ENCODE results near the gene LSM7.

The LSM7 gene

DNA sequence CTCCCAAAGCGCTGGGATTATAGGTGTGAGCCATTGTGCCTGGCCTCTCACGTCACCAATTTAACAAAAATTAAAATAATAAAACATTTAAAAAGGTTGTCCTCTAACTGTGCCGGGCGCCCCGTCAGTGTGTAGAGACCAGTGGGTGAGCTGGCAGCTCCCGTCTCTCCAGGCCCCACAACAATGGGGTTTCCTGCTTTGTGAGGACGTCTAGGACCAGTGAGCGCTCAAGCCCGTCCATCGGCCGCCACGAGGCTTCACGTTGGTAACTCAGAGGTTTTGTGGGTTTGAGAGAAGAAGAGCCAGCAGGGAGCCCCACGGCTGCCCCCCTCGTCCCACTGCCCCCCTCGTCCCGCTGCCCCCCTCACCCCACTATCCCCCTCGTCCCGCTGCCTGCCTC lies 4.7 kb downstream of the LSM7 start:
- DNase-seq (ENCODE audit: low spot score): no peak

DNA sequence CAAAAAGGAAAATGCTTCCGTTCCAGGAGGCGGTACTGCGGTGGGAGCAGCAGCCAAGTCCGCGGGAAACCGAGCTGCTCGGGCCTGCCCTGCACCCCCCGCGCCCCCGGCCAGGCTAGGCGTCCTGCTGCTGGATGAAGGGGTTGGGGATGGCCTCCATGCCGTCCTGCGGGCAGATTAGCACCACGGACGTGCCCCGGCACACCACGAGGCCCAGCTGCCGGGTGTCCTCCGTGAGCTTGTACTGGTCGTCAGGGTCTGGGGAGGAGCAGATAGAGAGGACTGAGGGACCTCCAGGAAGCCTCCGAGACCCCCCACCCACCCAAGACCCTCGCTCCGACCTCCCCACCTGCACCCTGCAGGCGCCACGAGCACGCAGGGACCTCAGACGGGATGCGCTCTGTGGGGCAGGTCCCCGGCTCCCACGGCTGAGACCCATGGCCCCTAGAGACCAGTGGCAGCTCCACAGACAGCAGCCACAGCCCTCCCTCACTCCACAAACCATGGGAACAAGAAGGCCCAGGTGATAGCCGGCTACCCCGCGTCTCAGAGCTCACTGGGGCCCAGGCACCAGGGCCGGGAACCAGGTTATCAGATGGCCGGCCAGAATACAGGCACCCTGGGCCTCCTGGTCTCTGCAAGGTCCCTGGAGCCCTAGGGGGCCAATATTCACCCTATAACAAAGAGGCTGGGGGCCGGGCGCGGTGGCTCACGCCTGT lies 6.7 kb downstream of the LSM7 start:
- DNase-seq (ENCODE audit: low spot score): no peak

DNA sequence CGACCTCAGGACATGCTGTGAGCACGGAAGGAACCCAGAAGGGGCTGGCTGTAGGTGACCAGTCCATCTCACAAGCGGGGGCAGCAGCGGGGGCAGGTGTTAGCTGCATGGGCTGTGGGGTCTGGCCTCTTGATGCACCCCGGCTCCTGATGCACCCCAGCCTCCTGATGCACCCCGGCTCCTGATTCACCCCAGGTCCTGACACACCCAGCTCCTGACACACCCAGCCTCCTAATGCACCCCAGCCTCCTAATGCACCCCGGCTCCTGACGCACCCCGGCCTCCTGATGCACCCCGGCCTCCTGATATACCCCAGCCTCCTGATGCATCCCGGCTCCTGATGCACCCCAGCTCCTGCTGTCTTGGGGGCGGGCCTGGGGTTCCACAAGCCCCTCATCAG lies 7.4 kb downstream of the LSM7 start:
- DNase-seq (ENCODE audit: low spot score): no peak

DNA sequence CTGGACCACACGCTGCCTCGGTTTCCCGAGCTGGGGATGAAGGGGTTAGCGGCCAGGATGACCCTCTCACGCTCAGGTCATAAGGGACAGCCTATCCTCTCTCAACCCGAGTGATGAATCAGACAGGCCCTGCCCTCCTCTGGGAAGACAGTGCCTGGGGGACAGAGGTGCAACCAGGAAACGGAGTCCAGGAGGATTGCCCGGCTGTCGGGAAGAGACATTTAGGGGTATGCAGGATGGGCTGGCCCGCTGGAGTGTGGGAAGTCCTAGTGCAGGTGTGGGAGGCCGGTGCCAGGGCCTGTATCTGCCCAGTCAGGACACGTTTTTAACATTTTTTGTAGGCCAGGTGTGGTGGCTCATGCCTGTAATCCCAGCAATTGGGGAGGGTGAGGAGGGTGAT lies 8.3 kb downstream of the LSM7 start:
- DNase-seq (ENCODE audit: low spot score): no peak

DNA sequence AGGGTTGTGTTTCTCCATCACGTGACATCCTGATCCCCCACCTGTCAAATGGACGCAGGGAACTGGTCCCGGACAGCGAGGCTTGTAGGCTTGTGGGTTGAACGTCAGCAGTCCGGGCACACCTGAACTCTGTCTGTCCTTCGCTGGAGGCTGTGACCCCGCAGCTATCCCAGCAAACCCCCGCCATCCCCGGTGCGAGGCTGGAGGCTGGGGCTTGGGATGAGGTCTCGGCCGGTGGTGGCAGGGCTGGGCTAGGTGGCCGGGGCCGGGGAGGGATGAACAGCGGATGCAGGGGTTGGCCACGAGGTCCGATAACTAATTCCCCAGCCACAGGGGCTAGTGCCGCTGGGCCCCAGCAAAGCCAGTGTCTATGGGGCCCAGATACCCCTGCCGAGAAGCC lies 8.8 kb downstream of the LSM7 start:
- DNase-seq (ENCODE audit: low spot score): no peak

DNA sequence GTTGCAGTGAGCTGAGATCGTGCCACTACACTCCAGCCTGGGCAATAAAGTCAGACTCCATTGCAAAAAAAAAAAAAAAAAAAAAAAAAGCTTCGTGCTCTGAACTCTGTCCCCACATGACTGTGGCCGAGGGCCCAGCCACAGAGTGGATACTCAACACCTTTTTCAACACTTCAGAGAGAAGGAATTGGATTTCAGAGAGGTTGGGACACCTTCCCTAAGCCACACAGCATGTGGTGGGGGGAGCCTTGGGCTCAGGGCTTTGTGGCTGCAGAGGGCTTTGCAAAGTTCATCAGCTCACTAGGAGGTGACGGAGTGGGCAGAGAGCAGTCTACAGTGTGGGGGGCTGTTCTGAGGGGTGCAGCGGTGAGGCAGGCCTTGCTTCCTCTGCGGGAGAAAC lies 9.5 kb downstream of the LSM7 start:
- DNase-seq (ENCODE audit: low spot score): no peak

DNA sequence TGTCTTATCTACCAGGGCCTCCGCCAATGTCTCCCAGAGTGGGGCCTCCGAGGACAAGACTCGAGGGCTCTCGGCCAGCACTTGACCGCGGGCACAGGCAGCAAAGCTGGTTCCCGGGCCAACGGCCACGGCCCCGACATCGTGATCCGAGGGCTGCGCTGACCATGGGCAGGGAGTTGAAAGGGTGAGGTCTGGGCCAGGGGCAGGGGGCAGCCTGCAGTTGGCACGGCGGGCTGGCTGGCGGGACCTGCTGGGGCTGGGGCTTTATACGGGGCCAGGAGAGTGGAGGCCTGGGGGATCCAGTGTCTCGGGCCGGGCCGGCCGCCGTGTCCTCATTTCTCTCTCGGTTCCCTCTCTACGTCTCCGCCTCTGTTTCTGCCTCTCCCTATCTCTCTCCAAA lies 10.6 kb downstream of the LSM7 start:
- DNase-seq (ENCODE audit: low spot score): no peak

DNA sequence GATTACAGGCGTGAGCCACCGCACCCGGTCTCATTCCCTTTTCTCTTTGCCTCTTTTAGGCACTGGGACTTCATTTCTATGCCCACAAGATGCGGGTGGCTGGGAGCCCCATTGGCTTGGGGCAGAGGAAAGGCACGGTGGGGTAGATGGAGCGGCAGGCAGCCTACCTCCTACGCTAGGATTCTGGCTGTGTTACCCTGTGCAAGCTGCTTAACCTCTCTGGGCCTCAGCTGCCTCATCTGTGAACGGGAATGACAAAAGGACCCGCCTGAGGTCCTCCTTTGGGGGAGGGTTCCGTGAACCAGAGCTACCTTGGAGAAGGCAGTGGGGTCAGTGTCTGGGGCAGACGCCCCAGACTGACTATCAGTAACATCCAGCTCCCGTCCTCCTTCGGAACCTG lies 11.1 kb downstream of the LSM7 start:
- no peak for DNase-seq (ENCODE audit: low spot score)

DNA sequence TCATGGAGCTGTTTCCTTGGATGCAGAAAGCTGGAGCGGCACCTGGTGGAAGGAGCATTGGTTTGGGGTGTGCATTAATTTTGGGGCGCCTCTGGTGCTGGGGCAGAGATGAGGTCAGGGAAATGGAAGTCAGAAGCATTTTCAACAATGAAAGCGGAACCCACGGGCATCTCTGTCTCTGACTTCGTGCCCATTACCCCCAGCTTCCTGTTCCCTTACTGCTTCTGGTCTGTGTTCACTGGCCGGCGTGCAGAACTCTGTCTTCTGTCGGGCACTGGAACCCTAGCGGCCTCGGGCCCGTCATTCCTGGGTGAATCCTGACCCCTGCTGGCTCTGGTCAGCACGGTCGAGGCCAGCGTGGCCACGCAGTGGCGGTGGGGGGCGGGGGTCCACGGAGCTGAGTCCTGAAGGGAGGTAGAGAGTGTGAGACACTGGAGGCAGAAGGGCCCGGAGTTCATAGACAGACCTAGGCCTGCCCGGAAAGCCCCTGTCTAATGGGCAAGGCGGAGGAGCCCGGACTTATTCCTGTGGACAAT lies 12.5 kb downstream of the LSM7 start:
- DNase-seq (ENCODE audit: low spot score): no peak

DNA sequence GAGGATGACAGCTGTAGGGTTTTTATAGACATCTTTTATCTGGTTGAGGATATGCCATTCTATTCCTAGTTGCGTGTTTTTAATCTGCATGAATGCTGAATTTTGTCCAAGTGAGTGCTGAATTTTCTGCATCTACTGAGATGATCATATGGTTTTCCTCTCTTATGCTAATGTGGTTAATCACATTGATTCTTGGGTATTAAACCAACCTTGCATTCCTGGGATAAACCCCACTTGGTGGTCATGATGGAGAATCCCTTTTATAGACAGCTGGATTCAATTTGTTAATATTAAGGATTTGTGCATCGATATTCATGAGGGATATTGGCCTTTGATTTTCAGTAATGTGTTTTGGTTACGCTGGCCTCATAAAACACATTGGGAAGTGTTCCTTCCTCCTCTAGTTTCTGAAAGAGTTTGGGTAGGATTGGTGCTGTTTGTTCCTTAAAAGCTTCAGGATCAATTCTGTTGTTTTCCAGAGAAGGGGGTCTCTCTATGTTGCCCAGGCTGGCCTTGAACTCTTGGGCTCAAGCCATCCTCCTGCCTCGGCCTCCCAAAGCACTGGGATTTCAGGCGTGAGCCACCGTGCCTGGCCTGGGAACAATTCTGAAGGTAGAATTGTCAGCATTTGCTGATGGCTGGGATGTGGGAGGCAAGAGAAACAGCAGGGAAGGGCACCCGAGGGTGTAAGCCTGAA lies 13.1 kb downstream of the LSM7 start:
- DNase-seq (ENCODE audit: low spot score): no peak

DNA sequence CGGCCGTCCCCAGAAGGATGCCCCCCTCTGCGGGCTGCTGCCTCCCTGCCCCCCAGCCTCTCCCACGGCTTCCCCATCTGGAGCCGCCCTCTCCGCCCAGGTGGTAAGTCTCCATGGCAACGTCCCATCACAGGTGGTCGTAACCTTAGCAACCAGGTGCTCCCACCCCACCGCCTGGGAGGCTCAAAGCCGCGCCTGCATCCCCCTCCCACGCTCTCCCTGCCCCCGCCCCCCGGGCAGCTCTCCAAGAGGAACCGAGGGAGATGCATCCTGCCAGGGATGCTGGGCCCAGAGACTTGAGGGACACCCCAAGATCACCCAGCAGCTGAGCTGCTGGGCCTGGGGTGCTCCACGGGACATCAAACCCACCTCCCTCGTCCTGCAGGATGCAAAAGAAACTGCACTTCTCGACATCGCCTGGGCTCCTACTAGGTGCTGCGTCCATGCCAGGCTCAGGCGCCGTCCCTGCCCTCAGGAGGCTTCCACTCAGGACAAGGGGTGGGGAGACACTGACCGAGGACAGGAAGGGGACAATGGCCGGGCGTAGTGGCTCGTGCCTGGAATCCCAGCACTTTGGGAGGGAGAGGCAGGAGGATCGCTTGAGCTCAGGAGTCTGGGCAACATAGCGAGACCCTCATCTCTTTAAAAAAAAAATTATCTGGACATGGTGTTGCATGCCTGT lies 15.4 kb downstream of the LSM7 start:
- DNase-seq (ENCODE audit: low spot score): no peak

DNA sequence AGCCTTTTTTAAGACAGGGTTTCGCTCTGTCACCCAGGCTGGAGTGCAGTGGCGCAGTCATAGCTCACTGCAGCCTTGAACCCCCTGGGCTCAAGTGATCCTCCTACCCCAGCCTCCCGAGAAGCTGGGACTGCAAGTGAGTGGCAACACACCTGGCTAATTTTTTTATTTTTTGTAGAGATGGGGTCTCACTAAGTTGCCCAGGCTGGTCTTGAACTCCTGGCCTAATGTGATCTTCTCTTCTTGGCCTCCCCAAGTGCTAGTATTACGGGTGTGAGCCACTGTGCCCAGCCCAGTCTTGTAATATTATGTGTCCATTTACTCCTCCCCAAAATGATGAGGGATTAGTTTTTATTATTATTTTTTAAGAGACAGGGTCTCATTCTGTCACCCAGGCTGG lies 17.3 kb downstream of the LSM7 start:
- no peak for DNase-seq (ENCODE audit: low spot score)

DNA sequence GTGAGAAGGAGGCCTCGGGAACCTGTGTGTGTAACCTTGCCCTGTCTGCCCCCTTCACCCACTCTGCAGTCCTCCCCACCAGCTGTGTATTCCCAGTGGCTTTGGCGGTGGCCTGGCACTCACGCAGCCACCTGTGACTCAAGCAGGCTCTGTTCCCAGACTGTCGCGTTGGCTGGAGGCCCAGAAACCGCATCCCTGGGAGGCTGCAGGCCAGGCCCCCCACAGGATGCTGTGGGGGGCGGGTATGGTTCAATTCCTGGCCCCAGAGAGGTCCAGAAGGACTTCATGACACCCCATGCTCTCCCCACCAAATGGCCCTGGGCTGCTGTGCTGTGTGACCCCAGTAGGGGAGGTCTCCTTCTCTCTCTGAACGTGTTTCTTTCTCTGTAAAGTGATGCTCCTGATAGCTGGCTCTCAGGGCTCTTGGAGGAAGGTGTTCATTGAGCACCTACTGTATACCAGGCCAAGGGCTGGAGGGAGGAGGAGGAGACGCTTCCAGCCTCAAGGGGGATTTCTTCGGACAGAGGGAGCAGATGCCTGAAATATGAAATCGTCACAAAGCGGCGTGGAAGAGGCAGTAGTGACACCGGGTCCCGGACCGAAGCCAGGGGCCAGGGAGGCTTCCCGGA lies 18.5 kb downstream of the LSM7 start:
- DNase-seq (ENCODE audit: low spot score): no peak

DNA sequence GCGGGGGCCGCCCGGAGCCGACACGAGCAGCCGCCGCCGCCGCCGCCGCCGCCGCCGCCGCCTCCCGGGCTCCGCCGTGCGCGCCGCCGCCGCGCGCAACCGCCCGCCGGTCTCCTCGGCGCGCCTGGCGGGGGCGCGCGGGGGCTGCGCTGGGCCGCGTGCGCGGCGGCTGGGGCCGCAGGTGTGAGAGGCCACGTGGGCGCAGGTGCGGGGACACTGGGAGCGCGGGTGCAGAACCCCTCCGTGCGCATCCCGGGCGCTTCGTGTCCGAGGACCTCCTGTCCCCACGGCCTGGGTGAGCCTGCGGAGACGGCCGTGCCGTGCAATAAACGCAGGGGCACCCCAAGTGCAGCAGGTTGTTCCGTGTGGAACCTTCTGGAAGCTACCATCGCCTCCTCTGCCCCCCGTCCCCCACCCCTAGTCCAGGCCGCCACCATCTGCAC lies 20.3 kb downstream of the LSM7 start, which contains the start of gene LINGO3:
TSS of gene LINGO3 (minus strand) at position 41 of the 443 bp plus-strand sequence. CDS start 16,378 bp downstream, outside the sequence.
- no peak for DNase-seq (ENCODE audit: low spot score)

DNA sequence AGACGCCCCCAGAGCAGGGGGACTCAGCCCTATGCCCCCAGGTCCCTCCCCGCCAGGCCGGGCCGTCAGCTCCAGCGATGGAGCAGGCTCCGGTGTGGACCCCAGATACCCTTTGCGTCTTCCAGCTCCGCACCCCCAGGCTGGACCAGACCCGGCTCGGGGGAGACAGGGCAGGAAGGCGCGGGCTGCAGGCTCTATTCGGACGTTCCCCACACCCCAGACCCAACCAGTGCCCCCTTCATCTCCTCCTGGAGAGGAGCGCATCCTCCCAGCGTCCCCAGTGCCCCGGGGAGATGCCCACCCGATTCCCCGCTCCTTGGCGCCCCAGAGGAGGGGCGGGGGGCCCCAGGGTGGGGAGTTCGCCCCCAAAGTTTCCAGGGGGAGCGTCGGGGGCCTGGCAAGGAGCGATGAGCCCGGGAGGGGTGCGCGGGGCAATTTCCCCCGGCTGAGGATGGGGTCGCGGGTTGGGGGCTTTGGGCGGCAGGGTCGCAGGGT lies 20.8 kb downstream of the LSM7 start:
- DNase-seq (ENCODE audit: low spot score): no peak

DNA sequence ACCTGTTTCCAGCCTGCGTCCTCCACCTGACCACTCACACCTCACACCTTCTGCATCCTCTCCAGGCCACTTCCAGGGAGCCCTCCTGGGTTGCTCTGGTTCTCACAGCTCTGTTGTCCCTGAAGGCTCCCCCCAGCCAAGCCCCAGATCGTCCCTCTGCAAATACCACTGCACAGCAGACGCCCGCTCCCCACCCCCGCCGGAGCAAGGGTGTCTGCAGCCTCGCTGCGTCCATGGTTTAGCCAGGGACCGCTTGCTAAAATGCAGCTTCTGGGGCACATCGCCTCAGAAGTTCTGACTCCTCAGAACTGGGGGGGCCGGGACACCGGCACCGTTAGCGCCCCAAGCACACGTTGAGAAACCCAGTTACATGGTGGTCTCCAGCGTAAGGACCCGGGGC lies 21.4 kb downstream of the LSM7 start:
- no peak for DNase-seq (ENCODE audit: low spot score)

DNA sequence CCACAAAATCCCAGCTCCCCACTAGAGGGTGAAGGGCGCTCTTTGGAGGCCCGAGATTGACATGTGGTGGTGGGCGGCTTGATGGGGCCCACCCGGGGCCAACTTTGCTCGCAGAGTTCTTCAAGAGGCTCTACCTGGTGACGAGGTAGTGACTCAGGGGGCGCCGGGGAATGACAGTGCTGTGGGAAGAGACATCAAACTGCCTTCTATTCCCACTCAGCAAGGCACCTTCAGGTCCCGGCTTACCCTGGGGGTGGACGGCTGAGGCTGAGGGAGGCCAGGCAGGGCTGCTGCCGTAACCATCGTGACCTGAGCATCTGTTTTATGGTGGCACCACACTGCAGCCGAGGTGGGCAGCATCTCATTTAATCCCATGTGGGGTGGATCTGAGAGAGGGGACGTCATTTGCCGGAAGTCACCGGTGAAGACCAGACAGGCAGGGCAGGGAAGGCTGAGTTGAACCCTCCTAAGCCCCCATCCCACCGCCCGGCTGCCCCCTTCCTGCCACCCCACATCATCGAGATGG lies 22.0 kb downstream of the LSM7 start:
- DNase-seq (ENCODE audit: low spot score): no peak

DNA sequence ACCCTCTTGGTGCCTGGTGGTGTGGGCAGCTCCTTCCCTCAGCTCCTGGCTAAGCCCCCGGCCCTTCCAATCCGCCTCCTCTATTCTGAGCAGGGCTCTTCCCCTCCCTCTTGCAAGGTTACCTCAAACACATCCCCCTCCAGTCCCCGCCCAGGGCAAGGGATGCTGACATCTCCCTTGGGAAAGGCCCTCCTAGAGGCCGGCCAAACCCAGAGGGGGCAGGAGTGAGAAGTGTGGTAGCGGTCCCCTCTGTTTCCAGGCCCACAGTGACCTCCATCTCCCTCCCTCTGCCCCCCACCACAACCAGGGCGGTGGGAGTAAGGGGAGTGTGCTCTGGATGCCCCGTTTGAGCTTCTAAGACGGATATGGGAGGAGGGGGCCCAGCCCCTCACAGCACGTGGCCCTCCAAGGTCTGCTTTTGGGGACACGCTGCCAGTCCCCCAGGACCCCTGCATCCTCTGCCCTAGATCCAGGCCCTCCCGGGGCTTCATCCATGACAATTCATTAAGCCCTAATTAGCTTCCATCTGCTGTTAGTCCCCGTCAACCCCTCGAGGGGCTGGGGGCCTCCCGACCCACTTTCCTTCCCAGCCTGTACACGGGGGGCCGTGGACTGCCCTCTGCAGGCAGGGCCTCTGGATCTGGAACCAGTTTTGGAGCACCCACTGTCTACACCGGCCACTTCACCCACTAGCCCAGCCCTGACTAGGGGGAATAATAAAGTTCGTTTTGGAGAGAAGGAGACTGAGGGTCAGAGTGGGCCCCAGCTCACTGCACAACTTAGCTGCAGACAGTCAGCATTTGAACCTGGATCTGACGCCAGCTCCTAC lies 22.7 kb downstream of the LSM7 start:
- no peak for DNase-seq (ENCODE audit: low spot score)

DNA sequence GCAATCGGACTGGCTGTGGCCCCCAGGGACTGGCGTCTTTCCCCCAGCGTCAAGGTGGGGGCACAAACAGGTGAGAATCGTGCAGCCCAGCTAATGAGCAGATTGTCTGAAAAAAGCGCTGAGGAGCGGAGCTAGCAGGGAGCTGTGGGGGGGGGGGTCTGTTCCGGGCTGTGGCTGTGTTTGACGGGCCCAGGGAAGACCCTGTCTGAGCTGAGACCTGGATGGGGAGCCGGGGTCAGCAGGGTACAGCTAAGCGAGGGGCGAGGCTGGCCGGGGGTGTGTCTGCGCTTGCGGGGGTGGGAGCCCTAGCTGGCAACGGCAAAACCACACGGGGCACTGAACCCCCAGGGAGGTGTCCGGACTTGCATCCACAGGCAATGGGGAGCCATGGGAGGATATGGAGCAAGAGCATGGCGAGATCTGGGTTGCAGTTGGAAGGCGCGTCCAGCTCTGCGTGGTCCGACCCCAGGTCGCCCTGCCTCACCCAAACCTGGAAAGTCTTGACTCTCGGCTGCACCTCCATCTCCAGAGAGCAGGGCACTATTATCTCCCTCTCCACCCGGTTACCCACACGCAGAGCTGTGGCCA lies 25.1 kb downstream of the LSM7 start:
- DNase-seq (ENCODE audit: low spot score): no peak

DNA sequence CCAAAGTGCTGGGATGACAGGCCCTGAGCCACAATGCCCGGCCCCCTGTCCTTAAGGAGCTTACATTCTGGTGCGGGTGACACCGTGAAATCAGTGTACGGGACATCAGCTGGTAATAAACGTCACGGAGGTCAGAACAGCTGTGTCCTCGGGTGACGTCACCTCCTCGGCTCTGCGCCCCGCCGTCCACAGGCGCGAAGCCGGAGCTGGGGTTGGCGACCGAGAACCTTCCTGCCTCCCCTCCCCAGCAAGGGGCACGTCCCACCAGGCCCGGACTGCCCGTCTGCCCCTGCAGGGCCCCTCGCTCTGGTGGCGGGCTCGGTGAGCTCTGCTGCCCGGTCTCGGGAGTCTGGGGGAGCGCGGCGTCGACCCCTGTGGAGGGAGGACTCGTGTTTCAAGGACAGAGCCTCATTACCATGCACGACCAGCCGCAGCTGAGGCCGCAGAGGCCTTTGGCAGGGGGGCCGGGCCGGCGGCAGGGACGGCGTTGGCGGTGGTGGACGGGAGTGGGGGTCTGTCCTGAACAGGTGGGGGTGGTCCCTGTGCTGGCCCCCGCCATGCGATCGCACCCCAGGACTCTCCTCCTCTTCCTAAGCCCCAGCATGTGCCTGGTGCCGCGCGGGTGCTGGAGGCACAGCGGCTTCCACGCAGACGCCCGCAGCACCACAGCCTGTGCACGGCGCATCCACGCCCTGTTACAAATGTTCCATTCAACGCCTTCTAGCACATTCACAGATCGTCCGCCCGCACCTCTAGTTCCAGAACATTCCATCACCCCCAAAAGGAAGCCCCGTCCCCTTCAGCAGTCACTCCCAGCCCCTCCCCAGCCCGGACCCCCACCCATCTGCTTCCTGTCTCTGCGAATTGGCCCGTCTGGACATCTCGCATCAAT lies 25.8 kb downstream of the LSM7 start:
- DNase-seq (ENCODE audit: low spot score): no peak
